GM19463 (cell line): ENCODE measurements around the gene MEGF11.
A peak's percentile ranks its signal among the peaks of the same experiment; 100 is the strongest.

Experiments used
- ATAC-seq: cut with Tn5 transposase; IDR thresholded peaks from one replicate; pipeline ENCODE4 v1.9.1; 2021; ENCODE audit warnings: mild to moderate bottlenecking, moderate library complexity; ENCODE audit not compliant: unreplicated experiment

Gene MEGF11

GRCh38 chr15:66253418-66254088, at the start of gene MEGF11:
MEGF11 (minus strand) TSS chr15:66253750; CDS start chr15:66128403, 125,347 bp downstream.
- ATAC-seq, result no peak

DNA sequence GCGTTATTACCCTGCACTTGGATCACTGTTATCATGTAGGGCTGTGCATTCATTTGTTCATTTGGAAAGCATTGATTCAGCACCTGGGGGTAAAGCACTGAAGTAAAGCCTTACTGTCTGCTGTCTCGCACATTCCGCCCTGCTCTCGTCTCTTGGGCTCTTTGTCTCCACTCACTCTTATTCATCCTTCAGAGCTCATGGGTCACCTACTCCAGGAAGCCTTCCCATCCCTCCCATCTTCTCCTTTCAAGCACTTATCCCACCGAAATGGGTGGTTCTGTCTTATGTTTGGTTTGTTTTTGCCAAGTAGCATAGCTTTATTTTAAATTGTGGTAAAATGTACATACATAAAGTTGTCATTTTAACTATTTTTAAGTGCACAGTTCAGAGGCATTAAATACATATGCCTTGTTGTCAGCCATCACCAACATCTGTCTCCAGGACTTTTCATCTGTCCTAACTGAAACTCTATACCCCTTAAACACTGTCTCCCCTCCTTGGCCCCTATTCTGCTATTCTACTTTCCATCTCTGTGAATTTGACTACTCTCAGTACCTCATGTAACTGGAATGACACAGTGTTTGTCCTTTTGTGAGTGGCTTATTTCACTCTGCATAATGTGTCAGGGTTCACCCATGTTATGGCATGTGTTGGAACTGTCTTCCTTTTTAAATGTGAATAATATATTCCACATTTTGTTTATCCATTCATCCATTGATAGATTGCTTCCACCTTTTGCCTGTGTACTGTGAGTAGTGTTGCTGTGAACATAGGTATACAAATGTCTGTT, 49.1 kb upstream of the MEGF11 start:
- no peak for ATAC-seq

DNA sequence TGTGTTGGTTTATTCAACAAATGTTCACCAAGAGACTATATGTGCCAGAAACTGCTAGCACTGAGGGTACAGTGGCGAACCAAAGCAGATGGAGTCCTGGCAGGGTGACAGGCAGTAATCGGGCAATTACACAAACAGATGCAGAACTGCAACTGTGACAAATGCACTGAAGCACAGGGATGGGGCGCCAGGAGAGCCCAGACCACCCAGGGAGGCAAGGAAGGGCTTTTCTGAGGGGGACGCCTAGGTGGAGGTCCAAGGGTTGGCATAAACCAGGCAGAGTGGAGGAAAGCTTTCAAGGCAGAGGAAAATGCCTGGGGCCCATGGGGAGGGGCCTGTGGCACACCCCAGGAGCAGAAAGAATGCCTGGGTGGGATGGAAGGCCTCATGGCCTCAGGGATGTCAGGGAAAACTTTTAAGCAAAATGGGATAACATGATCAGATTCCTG, 45.3 kb upstream of the MEGF11 start:
- no peak for ATAC-seq

- ATAC-seq, result no peak
Measured at GRCh38 chr15:66296186-66296585, 42.6 kb upstream of the MEGF11 start.

GRCh38 chr15:66294932-66295235, 41.3 kb upstream of the MEGF11 start:
- no peak for ATAC-seq

DNA sequence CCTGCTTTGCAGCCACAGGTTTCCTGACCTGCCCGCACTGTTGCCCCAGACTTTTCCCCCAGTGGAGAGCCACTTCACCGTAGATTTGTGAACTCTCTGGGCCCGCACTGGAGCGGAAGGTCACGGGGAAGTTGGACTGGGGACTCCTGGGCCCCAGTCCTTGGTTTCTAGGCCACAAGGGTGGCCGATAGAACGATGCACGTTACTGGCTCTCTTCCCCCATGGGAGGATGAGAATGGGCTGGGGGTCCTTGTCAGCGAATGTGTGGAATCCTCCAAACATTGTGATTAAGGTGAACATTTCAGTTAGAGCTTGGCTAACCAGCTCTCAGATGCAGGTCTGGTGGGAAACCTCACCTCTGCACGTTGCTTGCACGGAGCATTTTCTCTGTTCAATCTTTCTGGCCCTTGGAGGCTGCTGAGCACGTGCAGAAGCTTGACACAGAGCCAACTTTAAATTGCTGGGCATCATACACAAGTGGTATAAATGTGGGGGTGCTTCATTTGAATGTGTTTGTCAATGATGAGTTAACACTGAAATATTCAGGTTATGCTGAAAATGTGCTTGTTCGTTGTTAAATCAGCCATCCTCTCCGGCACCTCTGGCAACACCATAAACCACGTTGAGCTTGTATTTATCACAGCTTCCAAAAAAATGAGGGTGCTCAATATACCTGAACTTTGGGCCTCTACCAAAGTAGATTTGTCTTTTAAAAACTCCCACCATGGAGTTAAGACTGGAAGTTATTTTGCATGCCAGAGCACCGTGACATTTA, 40.8 kb upstream of the MEGF11 start:
- no peak for ATAC-seq

DNA sequence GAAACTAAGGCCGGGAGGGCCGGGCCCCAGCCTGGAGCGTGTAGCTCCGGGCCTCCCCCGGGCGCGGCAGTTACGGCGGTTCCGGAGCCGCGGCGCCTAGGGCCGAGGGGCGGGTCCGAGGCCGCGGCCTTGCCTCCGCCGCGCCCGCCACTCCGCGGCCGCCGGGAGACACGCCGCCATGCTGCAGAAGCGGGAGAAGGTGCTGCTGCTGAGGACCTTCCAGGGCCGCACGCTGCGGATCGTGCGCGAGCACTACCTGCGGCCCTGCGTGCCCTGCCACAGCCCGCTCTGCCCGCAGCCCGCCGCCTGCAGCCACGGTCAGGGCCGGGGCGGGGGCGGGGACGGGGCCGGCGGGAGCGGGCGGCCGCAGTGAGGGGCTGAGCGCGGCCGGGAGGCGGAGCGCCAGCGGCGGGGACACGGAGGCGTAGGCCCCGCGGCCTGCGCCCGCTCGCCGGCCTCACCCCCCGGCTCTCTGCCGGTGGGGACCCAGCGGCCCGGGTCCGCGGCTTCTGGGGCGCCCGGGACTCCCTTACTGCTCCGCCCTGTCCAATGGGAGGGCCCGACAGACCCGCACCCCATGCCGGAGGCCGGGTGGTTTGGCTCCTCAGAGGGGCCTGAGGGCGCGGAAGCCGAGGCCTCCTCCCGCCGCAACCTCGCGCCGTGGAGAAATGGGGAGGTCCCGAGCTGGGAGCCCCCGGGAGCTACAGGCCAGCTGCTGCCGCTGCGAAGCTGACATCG, 40.0 kb upstream of the MEGF11 start, which contains the start of gene DIS3L:
DIS3L (plus strand) TSS at position 150 of the 738 bp plus-strand sequence; CDS start at position 179, 29 bp downstream.
- ATAC-seq, result peak; percentile 76

GRCh38 chr15:66292571-66293418, 39.2 kb upstream of the MEGF11 start:
- no peak for ATAC-seq

DNA sequence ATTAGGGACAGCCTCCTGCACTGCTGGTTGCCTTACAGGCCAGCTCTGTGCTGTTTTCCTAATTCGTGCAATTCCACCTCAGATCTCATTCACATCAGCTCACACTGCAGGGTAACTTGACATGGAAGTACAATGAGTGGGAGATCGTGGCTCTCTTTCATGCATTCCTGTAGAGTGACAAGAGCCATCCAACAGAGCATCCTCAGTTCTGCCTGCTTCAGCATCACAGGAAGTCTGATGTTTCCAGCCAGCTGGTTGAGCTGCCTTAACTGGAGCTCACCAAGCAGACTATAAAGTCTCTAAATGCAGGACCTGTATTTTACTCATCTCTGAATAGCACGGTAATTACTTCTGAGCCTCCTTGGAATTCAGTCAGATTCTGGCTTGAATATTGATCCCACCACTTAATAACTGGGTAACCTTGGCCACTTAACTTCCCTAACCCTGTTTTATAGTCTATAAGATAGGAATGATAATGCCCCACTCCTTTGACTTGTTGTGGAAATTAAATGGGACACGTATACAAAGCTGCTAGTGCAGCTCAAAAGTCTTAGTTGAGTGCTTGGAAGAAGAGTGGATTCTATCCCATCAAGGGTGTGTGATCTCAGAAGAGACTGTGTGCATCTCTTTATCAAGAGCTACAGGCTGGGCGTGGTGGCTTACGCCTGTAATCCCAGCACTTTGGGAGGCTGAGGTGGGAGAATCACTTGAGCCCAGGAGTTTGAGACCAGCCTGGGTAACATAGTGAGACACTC, 38.4 kb upstream of the MEGF11 start:
- ATAC-seq, result no peak

- ATAC-seq, result no peak
Measured at GRCh38 chr15:66290518-66290917, 37.0 kb upstream of the MEGF11 start.

- ATAC-seq, result no peak
Measured at GRCh38 chr15:66290007-66290406, 36.5 kb upstream of the MEGF11 start.

- ATAC-seq, result no peak
Measured at GRCh38 chr15:66288551-66289185, 35.1 kb upstream of the MEGF11 start.

DNA sequence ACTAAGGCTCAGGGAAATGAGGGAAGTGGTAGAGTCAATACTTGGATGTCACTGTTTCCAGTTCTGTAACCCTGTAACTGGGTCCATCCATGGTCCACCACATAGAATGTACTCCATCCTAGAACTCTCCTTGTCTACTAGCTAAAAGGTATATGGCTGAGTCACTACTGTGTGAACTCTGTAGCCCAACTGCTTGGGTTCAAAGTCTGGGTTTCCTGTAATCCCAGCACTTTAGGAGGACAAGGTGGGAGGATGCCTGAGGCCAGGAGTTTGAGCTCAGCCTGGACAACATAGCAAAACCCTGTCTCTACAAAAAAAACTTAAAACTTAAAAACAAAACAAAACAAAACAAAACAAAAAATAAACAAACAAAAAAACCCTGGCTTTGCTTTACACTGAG, 34.5 kb upstream of the MEGF11 start:
- no peak for ATAC-seq

DNA sequence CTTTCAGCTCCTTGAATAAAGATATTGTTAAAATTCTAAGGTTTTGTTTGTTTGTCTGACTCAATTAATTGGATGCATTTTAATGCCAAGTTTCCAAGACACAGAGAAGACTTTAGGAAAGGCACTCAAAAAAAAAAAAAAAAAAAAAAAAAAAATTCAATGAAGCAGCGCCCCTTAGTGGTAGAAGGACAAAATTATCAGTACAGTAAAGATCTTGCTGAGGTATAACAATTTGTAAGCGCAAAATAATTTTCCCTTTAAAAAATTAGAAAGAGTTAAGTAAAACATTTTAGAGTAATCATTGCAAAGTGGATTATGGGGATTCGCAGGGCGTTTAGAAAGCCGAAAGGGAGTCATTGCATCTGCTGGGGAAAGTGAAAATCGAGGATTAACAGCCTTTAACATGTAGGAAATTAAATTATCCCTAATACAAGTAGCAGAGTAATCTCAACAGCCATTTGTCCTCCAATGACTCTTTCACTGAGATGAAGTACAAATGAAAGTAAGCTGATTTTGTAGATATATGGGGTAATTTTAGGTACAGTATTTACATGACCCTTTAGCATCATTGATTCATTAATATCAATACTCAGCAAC, 34.0 kb upstream of the MEGF11 start:
- ATAC-seq, result no peak

GRCh38 chr15:66285533-66286280, 32.2 kb upstream of the MEGF11 start:
- ATAC-seq, result no peak

DNA sequence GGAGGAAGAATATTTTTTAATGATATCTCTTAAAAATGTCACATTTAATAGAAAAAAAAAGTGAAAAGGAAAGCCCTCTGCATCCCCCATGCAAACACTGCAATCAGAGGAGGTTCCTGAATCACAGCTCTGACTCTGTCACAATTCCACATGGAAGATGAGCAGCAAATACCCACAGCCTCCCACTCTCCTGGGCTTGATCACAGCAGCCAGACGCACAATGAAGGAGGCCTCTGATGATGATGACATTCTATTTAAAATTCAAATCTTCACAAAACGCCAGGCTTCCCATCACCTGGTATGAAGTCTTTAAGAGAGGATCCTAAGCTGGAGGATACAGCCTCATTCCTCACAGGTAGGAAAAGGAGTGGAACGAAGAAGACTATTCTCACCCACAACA, 30.7 kb upstream of the MEGF11 start:
- ATAC-seq, result no peak

- no peak for ATAC-seq
Measured at GRCh38 chr15:66278671-66279070, 25.1 kb upstream of the MEGF11 start.

- ATAC-seq, result no peak
Measured at GRCh38 chr15:66278056-66278455, 24.5 kb upstream of the MEGF11 start.
